Prostate gland (tissue), 2 donors: ENCODE measurements around the gene CPLANE2.

Source experiments
- POLR2A ChIP-seq: fragments of 450-650 bp; IDR thresholded peaks from one replicate; pipeline ENCODE4 v1.6.1; 2016; ENCODE audit warnings: antibody characterized with exemption, mild to moderate bottlenecking
- POLR2AphosphoS5 ChIP-seq: sonication (generic); formaldehyde crosslinking; IDR thresholded peaks from one replicate; pipeline ENCODE4 v1.6.1; 2017; ENCODE audit warnings: antibody characterized with exemption
- TF ChIP-seq, protein P1 (sequence below), 4 experiments: fragments of 200-600 bp in 2 of 4; fragments of 450-650 bp in 2 of 4; sonication (generic) in 2 of 4; IDR thresholded peaks; 1 replicate in 3 of 4; 2 replicates in 1 of 4; pipeline ENCODE4 v1.5.1; 2016 to 2019; ENCODE audit warnings: antibody characterized with exemption in 4 of 4, mild to moderate bottlenecking in 2 of 4, moderate library complexity in 2 of 4

DNA sequence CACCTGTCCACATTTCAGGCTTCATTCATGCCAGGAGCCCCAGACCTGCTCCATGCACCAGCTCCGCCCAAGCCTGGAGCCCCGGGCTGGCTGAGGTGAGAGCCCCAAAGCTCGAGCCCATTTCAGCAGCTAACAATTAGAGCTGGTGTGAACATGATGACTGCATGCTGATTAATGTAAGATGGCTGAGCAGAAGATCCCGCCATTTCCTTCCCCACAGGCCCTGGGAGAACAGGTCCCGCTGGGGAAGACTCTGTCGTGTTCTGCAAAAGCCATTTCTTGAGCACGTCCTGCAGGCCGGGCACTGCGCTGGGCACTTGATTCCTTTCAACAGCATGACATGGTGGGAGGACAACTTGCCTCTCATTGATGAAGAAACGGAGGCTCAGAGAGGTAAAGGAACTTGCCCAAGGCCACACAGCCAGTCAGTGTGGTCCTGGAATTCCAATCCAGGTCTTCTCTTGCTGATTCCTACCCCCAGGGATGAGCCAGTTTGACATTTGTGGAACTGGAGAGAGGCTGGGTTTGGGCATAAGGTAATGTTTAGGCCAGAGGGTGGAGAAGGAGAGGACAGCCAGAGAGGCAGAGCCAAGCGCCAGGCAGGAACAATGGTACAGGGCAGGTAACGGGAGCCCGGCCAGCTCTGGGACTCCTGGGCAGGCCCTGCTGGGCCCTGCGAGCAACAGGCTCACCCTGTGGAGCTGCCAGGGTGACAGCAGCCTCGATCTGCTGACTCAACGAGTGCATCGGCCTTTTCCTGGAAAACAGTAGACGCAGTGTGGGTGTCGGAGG is 53.0 kb downstream of the CPLANE2 start:
- no peak for TF ChIP-seq POLR2A
- TF ChIP-seq, protein P1, sequence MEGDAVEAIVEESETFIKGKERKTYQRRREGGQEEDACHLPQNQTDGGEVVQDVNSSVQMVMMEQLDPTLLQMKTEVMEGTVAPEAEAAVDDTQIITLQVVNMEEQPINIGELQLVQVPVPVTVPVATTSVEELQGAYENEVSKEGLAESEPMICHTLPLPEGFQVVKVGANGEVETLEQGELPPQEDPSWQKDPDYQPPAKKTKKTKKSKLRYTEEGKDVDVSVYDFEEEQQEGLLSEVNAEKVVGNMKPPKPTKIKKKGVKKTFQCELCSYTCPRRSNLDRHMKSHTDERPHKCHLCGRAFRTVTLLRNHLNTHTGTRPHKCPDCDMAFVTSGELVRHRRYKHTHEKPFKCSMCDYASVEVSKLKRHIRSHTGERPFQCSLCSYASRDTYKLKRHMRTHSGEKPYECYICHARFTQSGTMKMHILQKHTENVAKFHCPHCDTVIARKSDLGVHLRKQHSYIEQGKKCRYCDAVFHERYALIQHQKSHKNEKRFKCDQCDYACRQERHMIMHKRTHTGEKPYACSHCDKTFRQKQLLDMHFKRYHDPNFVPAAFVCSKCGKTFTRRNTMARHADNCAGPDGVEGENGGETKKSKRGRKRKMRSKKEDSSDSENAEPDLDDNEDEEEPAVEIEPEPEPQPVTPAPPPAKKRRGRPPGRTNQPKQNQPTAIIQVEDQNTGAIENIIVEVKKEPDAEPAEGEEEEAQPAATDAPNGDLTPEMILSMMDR (IDR thresholded peaks at IDR 0.05), result no peak
- TF ChIP-seq POLR2AphosphoS5, result no peak
